PFSK-1 (cell line): ENCODE data around the gene SATB2.

Source experiments
- FOXP2 ChIP-seq: optimal IDR thresholded peaks from 2 replicates; pipeline ENCODE3; 2011; ENCODE audit warnings: borderline replicate concordance, control low read depth, inconsistent platforms; ENCODE audit not compliant: insufficient read depth; ENCODE audit errors: extremely low read length, extremely low read depth
- POLR2AphosphoS5 ChIP-seq: IDR thresholded peaks from 2 replicates; pipeline ENCODE4 v1.6.1; 2012; ENCODE audit warnings: low read depth, mild to moderate bottlenecking, control low read depth, low read length, moderate library complexity
- SIN3A ChIP-seq: IDR thresholded peaks from 2 replicates; pipeline ENCODE4 v1.6.1; 2012; ENCODE audit warnings: mild to moderate bottlenecking, low read length, moderate library complexity, borderline replicate concordance; ENCODE audit not compliant: insufficient read depth
- TAF1 ChIP-seq: IDR thresholded peaks from 2 replicates; pipeline ENCODE4 v1.6.1; 2012; ENCODE audit warnings: low read length, control low read depth, borderline replicate concordance; ENCODE audit not compliant: insufficient read depth
- TF ChIP-seq, protein P1 (sequence below), 2 experiments: IDR thresholded peaks; 2 replicates each; pipeline versions ENCODE4 v1.6.1 to v1.8.0; 2011 to 2012; ENCODE audit warnings: low read depth in 2 of 2, low read length in 2 of 2, control low read depth in 1 of 2, inconsistent platforms in 1 of 2, mild to moderate bottlenecking in 1 of 2, moderate library complexity in 1 of 2; ENCODE audit not compliant: insufficient read depth in 1 of 2

SATB2 gene

DNA sequence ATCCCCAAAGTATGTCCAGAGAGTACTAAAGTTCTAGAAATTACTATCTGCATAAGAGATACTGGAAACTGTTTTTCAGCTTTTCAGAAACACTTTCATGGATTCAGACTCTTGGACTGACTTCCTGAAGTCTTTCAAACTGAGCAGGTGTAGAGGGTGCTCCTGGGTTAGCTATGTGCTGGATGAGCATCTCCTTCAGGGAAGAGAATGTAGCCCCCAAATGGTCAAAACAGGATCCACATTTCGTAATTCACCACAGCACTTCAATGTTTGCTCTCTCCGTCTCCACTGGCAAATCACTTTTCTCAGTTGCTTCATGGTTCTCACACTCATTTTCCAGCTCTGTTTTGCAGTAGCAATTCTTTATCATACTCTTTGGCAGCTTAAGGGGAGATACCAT lies 23.2 kb upstream of the SATB2 start:
- no peak for TF ChIP-seq POLR2AphosphoS5
- TF ChIP-seq SIN3A, result no peak
- no peak for TF ChIP-seq FOXP2
- TF ChIP-seq TAF1, result no peak
- TF ChIP-seq, protein P1, sequence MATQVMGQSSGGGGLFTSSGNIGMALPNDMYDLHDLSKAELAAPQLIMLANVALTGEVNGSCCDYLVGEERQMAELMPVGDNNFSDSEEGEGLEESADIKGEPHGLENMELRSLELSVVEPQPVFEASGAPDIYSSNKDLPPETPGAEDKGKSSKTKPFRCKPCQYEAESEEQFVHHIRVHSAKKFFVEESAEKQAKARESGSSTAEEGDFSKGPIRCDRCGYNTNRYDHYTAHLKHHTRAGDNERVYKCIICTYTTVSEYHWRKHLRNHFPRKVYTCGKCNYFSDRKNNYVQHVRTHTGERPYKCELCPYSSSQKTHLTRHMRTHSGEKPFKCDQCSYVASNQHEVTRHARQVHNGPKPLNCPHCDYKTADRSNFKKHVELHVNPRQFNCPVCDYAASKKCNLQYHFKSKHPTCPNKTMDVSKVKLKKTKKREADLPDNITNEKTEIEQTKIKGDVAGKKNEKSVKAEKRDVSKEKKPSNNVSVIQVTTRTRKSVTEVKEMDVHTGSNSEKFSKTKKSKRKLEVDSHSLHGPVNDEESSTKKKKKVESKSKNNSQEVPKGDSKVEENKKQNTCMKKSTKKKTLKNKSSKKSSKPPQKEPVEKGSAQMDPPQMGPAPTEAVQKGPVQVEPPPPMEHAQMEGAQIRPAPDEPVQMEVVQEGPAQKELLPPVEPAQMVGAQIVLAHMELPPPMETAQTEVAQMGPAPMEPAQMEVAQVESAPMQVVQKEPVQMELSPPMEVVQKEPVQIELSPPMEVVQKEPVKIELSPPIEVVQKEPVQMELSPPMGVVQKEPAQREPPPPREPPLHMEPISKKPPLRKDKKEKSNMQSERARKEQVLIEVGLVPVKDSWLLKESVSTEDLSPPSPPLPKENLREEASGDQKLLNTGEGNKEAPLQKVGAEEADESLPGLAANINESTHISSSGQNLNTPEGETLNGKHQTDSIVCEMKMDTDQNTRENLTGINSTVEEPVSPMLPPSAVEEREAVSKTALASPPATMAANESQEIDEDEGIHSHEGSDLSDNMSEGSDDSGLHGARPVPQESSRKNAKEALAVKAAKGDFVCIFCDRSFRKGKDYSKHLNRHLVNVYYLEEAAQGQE (IDR thresholded peaks at IDR 0.05; ENCODE audit: insufficient read depth in 1 of 2, low read depth in 2 of 2, low read length in 2 of 2), result no peak

DNA sequence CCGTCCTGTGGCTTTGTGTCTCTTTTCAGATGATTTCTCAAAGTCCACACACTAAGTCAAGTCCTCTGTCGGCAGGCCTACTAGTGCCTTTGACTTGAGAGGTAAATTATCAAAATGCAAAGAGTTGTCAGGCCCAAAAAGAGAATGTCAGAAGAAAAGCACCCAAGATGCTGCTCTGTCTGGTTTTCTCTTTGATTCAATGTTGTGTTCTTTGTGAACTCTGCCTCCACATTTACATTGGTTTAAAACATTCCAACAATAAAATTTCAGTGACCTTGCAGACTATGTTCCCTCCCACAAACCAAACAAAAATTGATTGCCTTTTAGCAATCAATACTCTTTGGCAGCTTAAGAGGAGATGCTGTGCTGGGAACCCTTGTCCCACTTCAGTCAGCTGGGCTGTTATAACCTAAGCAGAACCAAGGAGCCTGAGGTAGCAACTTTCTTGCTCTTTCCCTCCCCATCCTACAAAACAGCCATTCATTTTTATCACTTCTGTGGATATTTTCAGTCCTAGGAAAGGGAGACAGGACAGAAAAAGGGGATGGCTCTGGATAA lies 19.6 kb upstream of the SATB2 start:
- TF ChIP-seq POLR2AphosphoS5 (no peak), TAF1 (no peak), SIN3A (no peak), FOXP2 (no peak)
- TF ChIP-seq, protein P1 (IDR thresholded peaks at IDR 0.05; ENCODE audit: insufficient read depth in 1 of 2, low read depth in 2 of 2, low read length in 2 of 2), result no peak

GRCh38 chr2:199471443-199472057 lies 13.8 kb upstream of the SATB2 start:
- TF ChIP-seq, protein P1 (IDR thresholded peaks at IDR 0.05; ENCODE audit: insufficient read depth in 1 of 2, low read depth in 2 of 2, low read length in 2 of 2), result no peak
- TF ChIP-seq SIN3A (no peak), TAF1 (no peak)

DNA sequence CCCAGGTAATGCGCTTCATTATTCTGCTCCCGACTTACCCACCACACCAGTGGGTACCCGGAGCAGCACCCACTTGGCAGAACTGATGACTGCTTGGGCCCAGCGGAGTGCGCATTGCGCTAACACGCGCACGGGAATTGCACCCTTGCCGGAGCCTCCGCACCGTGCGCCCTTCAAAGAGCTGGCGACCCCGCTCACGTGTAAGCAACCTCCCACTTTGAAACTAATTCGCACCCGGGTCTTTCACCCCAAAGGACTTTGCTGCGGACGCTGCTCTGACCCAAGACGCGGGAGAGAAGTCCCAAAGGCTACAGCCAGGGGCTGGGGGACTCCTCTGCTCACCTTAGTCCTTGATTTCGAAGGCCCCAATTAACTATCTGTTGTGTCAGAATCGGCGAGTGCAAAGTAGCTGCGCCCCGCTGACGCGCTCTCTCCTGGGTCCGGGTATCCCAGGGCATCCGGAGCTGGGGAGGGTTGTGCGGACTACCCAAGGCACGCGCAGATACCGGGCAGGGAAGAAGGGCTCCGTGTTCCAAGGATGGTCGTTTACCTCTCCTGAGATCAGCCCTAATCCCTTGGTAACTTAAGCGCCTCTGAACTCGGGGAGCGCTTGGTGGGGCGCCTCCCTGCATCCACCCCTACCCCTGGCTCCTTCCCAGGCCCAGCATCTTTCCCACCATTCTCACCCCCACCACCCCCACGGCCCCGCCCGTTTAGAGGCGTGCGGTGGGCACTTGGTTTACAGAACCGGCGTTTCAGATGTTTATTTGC lies 13.1 kb upstream of the SATB2 start:
- TF ChIP-seq TAF1 (no peak), FOXP2 (no peak), POLR2AphosphoS5 (no peak), SIN3A (no peak)
- TF ChIP-seq, protein P1 (IDR thresholded peaks at IDR 0.05; ENCODE audit: insufficient read depth in 1 of 2, low read depth in 2 of 2, low read length in 2 of 2), result no peak
